ENCODE data around the gene BCS1L.

DNA sequence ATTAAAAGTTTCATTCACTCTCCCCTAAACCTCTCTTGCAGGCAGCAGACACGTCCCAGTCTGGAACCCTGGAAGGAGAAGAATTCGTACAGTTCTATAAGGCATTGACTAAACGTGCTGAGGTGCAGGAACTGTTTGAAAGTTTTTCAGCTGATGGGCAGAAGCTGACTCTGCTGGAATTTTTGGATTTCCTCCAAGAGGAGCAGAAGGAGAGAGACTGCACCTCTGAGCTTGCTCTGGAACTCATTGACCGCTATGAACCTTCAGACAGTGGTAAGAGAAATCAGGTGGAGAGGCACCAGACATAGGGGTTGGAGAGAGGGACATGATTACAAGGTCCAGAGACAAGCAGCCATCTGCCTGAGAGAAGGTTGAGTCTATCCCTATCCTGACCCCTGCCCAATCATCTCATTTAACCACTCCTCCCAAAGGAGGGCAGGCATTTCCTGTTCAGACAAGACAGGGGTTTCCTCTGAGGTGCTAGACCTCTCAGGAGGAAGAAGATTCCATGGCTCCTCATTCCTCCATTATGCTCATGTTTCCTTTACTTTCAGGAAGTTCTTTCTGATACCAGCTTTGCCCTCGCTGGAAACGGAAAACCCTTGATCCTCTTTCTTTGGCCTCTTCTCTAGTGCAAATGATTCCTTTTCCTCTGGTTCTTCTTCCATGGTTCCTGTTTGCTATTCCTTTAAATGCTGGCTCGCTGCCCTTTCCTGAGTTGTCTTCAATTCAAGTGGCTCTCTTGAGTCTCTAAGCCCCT, 36.7 kb upstream of the BCS1L start:
- TF ChIP-seq RXRA (IDR thresholded peaks at IDR 0.05; ENCODE audit: borderline replicate concordance, low read depth) (no peak), RAD21 (IDR thresholded peaks at IDR 0.05; ENCODE audit: low read length) (no peak), FOSL2 (IDR thresholded peaks at IDR 0.05; ENCODE audit: borderline replicate concordance, low read depth) (no peak), TAF1 (IDR thresholded peaks at IDR 0.05; ENCODE audit: borderline replicate concordance, low read depth, low read length) (no peak), FOXM1 (IDR thresholded peaks at IDR 0.05; ENCODE audit: low read depth) (no peak), REST (IDR thresholded peaks at IDR 0.05; ENCODE audit: low read depth, low read length) (no peak), RCOR1 (IDR thresholded peaks at IDR 0.05; ENCODE audit: low read length) (no peak), USF1 (IDR thresholded peaks at IDR 0.05; ENCODE audit: borderline replicate concordance, low read depth) (no peak), EP300 (IDR thresholded peaks at IDR 0.05; ENCODE audit: borderline replicate concordance in 1 of 2, low read depth in 1 of 2, low read length in 1 of 2) (no peak), CHD2 (IDR thresholded peaks at IDR 0.05; ENCODE audit: low read length, partially characterized antibody) (no peak)
- TF ChIP-seq, protein P1, sequence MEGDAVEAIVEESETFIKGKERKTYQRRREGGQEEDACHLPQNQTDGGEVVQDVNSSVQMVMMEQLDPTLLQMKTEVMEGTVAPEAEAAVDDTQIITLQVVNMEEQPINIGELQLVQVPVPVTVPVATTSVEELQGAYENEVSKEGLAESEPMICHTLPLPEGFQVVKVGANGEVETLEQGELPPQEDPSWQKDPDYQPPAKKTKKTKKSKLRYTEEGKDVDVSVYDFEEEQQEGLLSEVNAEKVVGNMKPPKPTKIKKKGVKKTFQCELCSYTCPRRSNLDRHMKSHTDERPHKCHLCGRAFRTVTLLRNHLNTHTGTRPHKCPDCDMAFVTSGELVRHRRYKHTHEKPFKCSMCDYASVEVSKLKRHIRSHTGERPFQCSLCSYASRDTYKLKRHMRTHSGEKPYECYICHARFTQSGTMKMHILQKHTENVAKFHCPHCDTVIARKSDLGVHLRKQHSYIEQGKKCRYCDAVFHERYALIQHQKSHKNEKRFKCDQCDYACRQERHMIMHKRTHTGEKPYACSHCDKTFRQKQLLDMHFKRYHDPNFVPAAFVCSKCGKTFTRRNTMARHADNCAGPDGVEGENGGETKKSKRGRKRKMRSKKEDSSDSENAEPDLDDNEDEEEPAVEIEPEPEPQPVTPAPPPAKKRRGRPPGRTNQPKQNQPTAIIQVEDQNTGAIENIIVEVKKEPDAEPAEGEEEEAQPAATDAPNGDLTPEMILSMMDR (IDR thresholded peaks at IDR 0.05): no peak
